Loucy (cell line): ENCODE results near the gene PDE4D.
A peak's percentile ranks its signal among the peaks of the same experiment; 100 is the strongest.

Source experiments
- EZH2phosphoT487 ChIP-seq: fragments of 200-600 bp; IDR thresholded peaks from 2 replicates; pipeline ENCODE4 v1.6.1; 2018; ENCODE audit warnings: antibody characterized with exemption, mild to moderate bottlenecking, moderate library complexity, borderline replicate concordance
- TF ChIP-seq, protein P1 (sequence below): fragments of 200-600 bp; sonication (generic); conservative IDR thresholded peaks from 2 replicates; pipeline ENCODE4 v1.5.1; 2014; ENCODE audit warnings: mild to moderate bottlenecking, antibody characterized with exemption, low read length

DNA sequence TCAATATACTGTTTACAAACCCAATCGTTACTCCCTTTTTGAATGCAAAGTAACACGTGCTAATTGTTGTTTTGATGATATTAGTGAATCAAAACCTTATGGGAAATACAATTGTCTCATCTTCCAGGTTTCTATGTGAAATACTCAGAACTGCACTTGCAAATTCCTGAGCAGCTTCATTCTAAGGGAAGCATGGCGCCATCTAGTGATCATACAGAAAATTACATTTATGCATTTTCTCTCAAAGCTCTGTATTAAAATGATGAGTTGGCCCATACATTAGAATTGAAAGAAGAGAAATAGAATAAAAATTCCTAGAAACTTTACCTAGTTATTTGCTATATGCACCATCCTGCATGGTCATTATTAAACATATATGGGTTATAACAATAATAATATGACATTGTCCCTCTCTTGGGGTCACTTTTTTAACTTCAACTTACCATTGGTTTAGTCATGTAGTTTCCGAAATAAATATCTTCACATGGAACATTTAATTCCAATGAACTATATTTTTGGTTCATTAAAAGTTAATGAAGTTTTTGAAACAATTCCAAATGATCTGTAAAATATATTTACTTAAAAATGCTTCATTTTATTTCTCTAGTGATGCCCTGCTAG lies 220.0 kb downstream of the PDE4D start:
- TF ChIP-seq, protein P1, sequence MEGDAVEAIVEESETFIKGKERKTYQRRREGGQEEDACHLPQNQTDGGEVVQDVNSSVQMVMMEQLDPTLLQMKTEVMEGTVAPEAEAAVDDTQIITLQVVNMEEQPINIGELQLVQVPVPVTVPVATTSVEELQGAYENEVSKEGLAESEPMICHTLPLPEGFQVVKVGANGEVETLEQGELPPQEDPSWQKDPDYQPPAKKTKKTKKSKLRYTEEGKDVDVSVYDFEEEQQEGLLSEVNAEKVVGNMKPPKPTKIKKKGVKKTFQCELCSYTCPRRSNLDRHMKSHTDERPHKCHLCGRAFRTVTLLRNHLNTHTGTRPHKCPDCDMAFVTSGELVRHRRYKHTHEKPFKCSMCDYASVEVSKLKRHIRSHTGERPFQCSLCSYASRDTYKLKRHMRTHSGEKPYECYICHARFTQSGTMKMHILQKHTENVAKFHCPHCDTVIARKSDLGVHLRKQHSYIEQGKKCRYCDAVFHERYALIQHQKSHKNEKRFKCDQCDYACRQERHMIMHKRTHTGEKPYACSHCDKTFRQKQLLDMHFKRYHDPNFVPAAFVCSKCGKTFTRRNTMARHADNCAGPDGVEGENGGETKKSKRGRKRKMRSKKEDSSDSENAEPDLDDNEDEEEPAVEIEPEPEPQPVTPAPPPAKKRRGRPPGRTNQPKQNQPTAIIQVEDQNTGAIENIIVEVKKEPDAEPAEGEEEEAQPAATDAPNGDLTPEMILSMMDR: peak; percentile 91; the same call in 1 of the 2 replicates
- TF ChIP-seq EZH2phosphoT487: no peak
